Stimulated activated CD8-positive, alpha-beta memory T cell treated with anti-CD3 and anti-CD28 coated beads, Interleukin-12 subunit alpha, Interleukin-12 subunit beta, amount 100 ng/mL, for 24 hours (primary cell): ENCODE data around the gene LINC01488.

Experiments
- DNase-seq: peaks from one replicate; pipeline ENCODE4 v3.0.0-alpha.2; 2020; ENCODE audit errors: extremely low read depth

The LINC01488 gene

DNA sequence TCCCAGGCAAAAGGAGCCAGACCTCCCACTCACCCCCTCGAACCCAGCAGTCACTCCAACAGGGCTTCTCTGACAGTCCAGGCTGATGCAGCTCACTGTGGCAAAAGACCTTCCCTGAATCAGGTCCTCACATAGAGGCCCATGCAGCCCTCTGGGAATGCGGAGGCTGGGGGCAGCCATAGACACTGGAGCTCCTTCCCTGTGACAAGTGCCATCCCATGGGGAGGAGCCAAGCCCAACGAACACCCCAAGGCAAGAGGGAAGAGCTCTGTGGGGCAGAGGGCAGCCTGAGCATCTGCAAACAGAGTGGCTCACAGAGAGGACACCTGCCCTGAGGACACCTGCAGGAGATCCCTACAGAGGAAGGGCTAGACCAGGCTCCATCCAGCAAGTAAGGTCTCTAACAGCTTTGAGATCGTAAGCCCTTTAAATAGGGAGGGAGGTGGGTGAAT lies at the start of gene LINC01488:
TSS of gene LINC01488 (plus strand) at position 271 of the 452 bp plus-strand sequence.
- no peak for DNase-seq

DNA sequence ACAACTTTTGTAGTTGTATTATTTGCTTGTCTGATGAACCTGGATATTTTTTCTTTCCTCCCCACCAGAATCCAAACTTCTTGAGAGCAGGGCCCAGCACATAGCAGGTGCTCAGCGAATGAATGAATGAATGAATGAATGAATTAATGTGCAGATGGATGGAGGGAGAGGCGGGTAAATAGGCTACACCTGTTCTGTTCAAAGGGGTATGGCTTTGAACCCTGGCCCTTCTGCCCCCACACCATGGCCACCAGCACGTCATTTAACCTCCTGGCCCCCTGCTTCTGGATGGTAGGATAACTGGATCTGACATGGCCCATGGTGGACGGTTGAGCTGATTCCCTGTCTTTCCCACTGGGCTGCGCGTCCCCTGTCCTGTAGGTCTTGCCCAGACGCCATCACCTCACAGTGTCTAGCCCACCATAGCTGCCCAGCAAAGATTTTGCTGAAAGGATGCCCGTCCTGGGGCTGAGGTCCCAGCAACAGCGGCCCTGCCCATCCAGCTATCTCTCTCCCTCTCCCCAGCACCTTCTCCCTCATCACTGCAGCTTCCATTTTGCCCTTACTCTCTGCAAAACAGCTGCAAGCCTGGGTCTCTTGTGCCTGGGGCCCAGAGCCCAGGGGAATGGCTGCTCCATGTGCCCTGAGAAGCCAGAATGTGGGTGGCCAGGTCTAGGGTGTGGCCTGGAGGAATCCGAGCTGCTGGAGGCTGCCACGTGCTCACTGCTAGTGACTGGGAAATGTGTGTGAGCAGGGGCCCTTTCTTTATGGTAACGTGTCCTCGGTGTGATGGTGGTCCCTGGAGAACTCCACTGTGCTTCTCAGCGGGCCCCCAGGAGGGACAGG lies 49.3 kb upstream of the LINC01488 start:
- no peak for DNase-seq

DNA sequence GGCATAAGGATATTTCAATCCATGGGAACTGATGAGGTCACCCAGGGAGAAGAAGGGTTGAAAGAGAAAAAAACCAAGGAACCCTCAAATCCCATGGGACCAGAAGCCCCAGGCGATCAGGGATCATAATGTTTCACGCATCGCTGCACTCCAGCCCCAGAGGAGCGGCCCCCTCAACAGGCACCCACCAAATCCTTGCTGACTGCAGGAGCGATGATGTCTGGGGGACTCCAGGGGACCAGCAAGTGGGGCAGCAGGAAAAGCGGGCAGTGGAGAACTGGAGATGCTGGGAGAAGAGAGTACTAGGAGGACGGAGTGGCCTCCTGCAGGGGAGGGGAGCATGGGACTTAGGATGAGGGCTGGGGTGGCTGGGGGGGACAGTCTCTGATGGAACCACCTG lies 47.7 kb upstream of the LINC01488 start:
- no peak for DNase-seq

DNA sequence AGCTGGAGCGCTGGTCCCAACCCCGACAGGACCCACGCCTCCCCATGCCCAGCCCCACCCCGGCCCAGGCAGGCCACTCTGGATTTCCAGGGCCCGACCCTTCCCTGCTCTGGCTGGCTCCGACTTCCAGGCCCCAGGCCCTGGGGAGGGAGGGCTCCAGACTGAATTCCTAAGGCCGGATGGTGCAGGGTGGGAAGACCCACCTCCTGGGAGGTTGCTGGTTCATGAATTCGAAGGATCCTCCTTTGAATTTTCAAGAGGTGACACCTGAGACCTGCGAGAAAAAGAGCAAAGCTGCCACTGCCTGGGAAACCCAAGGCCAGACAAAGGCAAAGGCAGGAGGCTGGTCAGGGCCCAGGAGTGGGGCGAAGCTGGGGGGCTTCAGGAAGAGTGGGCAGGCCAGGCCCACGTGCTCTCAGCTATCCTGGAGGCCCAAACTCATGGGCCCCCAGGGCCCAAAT lies 47.0 kb upstream of the LINC01488 start:
- no peak for DNase-seq

DNA sequence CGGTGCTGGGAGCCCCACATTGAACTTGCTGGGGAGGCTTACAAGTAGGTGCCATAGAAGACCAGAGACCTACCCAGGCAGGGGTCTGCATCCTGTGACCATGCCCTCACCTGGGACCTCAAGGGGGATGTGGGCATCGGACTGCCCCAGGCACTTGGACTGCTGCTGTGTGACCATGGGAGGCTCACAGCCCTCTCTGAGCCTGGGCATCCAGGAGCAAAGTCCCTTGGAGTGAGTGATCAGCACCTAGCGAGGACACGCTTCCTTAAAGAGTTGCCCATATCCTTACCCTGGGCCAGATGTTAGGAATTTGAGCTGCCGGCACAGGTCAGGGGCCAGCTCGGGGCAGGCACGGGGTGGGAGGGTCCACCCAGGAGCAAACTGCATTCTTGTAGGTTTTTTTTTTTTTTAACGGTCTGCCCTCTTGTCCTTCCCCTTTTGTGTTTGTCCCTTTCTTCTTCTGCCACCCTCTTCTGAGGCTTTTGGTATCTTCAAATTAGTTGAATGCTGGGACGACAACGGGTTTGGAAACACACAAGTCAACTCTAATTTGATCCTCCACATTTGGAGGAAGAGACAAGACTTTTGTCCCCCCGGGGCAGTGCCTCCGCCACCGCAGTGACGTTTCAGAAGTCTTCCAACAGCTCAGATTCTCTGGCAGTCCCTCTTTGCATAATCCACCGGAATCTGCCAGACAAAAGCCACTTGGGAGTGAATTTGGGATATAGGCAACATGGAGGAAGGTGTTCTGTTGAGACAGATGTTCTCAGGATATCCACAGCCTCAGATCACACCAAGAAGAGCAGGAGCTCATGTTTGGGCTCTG lies 46.1 kb upstream of the LINC01488 start:
- no peak for DNase-seq

DNA sequence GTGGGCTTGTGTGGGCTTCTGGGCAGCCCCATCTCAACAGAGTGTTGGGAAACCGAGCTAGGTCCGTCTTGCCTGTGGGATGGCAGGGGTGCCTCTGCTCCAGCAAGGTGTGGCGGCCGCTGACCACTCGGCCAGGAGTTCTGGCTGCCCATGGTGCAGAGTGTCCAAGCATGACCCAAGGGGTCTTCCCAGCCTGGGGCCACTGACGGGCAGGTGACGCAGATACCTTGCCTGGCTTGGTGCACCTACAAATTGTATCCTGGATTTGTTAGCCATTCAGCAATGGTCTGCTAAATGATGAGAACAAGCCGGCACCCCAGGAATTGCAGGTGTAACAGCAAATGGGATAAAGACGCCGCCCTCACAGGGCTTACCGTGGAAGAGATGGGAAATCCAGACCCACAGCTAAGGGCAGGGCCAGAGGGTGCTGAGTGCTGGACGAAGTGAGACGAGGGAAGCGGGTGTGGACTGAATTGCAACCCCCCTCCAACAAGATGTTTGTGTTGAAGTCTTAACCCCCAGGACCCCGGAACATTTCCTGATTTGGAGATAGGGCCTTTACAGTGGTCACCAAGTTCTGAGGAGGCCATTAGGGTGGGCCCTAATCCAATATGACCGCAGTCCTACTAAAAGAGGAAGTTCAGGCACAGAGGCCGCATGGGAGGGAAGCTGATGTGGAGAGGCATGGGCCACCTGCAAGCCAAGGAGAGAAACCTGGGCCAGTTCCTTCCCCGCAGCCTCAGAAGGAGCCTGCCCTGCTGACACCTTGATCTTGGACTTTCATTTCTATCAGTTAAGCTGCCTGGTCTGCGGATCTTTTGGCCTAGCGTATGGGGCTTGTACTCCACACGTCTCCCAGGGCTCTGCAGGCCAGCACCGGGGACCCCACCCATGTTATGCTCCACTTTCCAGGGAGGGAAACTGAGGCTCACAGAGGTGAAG lies 45.2 kb upstream of the LINC01488 start:
- DNase-seq = no peak

DNA sequence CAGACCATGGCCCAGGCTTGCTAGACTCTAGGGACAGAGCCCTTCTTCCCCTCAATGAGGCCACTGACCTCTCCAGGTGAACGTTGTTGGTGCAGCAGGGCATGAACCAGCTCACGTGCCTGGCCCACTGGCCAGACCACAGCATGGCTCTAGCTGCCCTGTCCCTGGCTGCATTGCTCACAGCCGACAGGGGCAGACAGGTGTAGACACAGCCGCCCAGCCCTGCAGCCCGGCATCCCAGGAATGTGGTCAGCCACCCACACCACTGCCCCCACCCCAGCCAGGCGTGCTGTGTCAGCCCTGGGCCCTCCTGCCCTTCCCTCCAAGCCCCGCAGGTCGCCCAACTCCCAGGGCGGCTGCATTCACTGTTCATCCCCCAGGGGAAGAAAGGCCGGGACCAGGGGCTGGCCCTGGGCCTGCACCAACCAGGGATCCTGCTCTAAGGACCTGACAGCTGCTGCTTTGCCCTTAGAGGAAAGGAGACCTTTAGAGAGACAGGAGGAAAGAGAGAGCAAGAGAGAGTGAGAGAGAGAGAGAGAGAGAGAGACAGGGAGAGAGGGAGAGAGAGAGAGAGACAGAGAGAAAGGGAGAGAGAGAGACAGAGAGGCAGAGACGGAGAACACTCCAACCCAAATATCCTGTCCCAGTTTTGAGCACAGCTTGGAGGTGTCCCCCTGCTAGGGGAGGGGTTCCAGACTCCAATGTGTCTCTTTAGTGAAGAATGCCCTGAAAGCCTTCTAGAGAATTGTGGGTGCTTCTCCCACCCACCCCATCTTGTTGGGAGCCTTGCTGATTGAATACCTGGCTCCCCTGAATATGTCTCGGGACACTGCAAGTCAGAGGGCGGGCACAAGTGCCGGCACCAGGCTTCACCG lies 44.2 kb upstream of the LINC01488 start:
- no peak for DNase-seq

DNA sequence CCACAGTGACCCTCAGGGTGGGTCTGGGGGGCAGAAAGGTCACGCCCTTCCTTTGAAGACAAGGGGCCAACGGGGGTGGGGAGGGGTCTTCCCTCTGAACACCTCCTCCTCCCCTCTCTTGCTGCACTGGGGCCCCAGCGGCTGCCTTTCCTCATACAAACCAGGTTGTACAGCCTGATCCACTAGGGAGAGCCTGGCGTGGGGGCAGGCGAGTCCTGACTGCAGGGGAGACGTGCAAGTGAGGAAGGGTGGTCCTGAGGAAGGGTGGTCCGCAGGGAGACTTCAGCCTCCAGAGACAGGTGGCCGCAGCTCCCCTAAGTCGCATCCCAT lies 43.6 kb upstream of the LINC01488 start:
- no peak for DNase-seq

DNA sequence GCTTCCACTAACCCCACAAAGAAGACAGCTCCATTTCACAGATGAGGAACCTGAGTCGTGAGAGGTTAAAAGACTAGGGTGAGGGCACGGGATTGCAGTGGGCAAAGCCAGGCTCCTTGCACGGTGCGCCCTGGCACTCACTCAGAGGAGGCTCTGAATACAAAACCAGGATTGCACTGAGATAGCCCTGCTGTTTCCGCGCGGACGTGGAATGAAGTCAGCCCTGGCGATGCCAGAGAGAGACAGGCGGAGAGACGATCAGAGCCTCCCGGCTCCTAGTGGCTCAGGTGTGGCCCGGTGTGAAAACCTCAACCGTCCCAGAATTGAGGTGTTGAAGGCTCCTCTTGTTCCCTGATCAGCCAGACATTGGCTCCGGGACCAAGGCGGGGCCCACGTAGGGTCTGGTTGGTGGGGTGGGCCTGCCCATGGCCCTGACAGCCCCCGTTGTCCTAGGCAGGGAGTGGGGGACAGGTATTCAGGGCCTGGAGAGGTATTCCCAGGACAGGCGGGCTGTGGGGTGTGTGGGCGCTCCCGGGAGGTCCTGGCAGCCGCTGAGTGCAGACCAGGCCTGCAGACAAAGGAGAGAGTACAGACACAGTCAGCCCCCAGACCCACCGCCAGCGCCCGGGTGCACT lies 43.1 kb upstream of the LINC01488 start:
- no peak for DNase-seq

DNA sequence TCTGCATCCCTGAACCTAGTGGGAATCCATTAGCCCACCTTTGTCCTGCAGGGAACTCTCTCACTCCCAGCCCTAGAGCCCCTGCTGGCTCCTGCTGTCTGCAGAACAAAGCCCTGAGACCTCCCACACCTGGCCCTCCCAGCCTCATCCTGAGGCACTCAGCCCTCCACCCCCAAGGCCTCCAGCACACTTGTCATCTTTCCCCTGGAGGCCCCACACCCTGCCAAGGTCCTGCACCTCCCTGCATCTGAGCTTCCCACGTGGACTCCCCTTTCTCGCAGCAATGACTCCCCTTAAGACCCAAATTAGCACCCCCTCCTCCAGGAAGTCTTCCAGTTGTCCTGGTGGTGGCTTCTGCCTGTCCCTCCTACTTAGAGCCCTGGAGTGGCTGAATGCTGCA lies 42.3 kb upstream of the LINC01488 start:
- no peak for DNase-seq

DNA sequence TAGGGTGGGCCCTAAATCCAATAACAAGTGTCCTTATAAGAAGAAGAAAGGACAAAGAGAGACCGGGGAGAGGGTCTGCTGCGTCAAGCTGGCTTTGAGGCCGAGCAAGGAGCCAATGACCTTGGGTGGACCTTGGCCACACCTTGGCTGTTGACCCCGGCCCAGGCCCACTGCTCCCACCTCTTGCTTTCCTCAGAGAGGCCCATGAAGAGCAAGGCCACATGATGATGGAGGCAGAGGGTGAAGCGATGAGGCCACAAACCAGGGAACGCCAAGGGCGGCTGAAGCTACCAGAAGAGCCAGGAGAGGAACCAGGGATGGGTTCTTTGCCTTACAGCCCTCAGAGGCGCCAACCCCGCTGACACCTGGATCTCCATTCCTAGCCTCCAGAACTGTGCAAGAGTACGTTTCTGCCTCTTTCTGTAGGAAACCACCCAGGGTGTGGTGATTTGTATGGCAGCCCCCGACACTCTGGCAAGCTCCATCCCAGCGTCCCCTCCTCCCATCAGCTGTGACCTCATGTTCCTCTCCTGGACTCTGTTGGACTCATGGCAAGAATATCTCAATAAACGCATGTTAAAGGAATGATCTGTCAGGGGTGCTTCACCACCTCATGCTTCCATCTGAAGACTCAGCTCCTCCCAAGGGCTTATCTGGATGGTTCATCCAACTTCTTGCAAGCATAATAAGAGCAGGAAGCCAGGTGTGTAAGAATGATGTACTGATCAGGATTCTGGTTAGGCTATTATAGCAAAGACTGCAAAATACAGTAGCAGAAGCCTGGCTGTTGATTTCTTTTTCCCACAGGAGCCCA lies 41.6 kb upstream of the LINC01488 start:
- no peak for DNase-seq

DNA sequence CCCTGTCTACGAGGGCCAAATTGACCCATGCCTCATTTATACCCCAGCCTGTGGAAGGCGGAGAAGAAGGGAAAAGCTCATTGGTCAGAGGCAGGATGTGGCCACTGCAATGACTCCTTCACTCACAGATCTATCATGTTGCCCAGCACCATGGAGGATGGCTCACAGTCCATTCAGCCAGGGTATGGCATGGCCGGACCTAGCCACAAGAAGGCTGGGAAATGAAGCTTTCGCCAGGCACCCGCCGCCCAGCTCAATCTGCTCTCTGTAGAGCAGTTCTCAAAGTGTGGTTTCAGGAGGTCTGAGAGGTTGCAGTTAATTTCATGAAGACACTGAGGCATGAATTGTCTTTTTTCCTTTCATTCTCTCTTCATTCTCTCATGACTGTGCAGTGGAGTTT lies 40.6 kb upstream of the LINC01488 start:
- DNase-seq = no peak

DNA sequence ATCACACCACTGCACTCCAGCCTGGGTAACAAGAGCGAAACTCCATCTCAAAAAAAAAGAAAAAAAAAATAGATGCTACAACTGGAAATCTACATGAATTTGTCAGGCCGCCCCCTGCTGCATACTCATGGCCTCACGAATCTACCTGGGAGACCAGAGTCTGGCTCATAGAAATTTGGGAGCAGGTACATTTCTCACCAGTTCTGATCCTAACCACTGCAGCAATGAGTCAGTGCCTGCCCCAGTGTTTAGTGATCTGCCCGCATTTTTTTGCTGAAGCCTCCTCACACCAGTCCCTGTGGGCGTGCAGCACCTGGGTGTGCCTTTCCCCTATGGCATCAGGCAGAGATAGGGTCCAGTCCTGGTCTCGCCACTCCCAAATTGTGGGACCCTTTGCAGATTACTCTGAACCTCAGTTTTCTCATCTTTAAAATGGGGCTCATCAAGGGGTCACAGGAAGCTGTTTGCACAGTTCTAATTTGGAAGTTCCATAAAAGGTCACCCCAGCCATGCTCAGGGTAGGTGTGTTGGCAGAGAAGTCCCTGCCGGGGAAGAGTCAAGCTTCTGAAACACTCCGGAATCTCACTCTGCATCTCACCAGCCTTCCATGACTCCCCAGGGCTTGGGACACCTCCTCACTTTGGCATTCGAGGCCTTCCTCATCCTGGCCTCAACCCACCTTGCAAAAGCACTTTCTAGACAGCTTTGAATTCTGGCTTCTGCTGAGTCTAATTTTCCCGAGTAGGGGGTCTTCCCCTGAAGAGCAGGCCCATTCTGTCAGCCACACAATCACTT lies 39.3 kb upstream of the LINC01488 start:
- DNase-seq = no peak

DNA sequence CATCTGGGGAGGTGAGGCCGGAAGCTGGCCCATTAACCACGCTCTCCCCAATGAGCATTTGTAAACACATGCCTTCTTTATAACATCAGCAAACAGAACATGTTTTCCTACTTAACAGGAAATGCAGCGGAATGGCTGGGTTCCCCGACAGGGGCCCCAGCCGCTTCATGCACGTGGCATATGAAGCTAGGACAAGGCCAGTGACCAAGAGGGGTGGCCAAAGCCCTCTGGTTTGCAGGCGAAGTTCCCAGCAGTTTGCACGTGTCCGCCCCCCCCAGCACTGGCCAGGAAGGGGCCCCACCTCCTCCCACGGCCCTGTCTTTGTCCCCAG lies 38.7 kb upstream of the LINC01488 start:
- DNase-seq = no peak

DNA sequence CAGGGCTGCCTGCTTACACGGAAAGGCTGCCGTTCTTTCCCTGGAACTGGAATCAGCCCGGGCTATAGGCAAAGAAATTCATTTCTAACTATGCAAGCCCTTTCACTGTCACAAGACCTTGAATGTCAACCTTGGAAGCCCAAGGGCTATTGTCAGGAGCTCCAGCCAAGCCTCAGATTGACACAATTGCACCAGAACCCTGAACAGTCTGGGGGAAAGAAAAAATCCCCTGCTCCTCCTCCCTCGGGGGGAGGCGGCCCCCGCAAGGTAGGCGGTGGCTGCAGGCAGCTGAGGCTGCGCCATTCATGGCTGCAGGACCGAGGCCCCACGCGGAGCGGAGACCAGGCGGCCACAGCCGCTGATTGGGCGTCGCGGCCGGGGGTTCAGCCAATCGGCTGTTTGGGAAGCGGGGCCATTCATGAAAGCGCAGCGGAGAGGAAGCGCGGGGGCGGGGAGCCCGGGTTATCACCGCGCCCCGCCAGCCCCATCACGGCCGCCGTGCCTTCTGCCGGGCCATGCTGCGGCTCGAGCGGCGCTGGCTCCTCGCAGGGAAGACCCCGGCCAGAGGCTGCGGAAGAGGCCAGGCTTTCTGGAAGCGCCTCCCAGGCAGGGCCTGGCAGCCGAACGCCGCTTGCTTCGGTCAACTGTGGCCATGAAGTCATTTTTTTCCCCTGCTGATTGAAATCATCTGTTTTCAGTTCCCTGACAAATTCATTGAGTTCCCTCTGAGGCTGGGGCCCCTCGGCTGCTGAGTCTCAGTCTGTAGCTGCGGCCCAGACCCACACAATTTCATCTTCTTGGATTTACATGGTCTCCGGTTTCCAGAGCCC lies 38.1 kb upstream of the LINC01488 start:
- DNase-seq = peak; percentile 53

DNA sequence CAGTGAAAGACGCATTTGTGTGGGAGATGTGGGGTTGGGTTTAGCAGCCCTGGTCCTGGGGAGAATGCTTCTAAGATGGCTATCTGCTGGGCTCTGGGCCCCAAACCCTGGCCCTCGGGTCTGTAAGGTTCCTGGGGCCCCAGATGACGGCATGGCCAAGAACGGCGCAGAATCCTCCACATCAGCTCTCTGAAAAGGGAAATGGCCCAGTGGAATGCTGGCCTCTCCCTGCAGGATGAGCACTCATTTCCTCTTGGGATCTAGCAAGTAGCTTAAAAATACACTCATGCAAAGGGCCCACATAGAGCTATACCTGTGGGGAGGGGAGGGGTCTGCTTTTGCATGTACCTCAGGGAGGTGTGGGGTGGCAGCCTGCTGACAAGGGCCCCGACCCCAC lies 37.5 kb upstream of the LINC01488 start:
- no peak for DNase-seq

DNA sequence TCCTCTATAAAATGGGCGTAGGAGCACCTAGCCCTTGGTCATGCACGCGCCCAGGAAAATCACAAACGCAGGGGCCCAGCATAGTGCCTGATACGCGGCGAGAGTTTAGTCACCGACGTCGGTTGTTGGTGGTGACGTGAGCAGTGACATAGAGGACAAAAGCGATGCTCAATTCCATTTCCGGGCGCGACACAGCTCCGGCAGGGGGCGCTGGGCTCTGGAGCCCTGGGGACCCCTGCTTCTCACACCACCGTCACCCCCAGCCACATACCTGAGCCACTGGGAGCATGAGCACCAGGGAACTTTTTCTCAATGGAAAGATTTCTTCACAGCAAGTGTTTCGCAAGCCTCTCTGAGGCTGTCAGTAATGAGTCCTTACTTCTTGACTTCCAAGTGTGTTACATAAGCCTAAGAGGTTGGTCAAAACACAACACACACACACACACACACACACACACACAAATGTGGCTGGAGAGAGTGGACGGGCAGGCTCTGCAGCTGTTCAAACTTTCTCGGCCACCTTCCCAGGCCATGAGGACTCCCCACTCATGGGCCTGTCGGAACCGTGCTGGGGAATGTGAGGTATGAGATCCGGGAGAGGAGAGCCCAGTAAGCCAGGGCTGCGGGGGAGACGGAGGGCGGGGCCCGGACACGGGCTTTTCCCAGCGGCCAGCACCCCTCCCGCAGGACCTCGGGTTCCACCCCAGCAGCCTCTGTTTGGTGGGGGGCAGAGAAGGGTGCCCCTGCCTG lies 36.9 kb upstream of the LINC01488 start:
- DNase-seq = no peak
